Progenitor cell of endocrine pancreas (in vitro differentiated cells): ENCODE data around the gene HSF5. TPM values are rescaled to one million over a fixed set of nuclear protein-coding genes. Genes with fewer than 3 reads are reported as not detected.

Experiments used
- DNase-seq: peaks from one replicate; pipeline ENCODE4 v3.0.0; 2021; ENCODE audit warnings: low spot score; ENCODE audit not compliant: unreplicated experiment
- H3K27ac Mint-ChIP-seq: 2 replicates; pipeline ENCODE4 v1.8.0; 2021; ENCODE audit warnings: mild to moderate bottlenecking, moderate library complexity, mixed read lengths
- H3K27me3 Mint-ChIP-seq: 2 replicates; pipeline ENCODE4 v1.8.0; 2021; ENCODE audit warnings: mixed read lengths
- H3K36me3 Mint-ChIP-seq: 2 replicates; pipeline ENCODE4 v1.8.0; 2022; ENCODE audit warnings: mixed read lengths; ENCODE audit not compliant: insufficient read depth
- H3K4me1 Mint-ChIP-seq: 2 replicates; pipeline ENCODE4 v1.8.0; 2021; ENCODE audit warnings: low read depth, mixed read lengths
- H3K4me3 Mint-ChIP-seq: 2 replicates; pipeline ENCODE4 v1.8.0; 2021; ENCODE audit warnings: low read depth, mild to moderate bottlenecking, moderate library complexity, mixed read lengths
- H3K9me3 Mint-ChIP-seq: 2 replicates; pipeline ENCODE4 v1.8.0; 2021; ENCODE audit warnings: low read depth, mixed read lengths
- total RNA-seq: library from RNA; stranded (reverse); gene quantifications from 2 replicates; pipeline ENCODE4 v1.2.1, GENCODE V29; 2021
- TF ChIP-seq, protein P1 (sequence below): fragments of 200-600 bp; sonication (generic); IDR thresholded peaks from one replicate; pipeline ENCODE4 v1.5.0; 2021; ENCODE audit warnings: antibody characterized with exemption, mild to moderate bottlenecking; ENCODE audit not compliant: unreplicated experiment

Gene HSF5
- total RNA-seq, 1 donor from 2014 or later, result 0.12 TPM

DNA sequence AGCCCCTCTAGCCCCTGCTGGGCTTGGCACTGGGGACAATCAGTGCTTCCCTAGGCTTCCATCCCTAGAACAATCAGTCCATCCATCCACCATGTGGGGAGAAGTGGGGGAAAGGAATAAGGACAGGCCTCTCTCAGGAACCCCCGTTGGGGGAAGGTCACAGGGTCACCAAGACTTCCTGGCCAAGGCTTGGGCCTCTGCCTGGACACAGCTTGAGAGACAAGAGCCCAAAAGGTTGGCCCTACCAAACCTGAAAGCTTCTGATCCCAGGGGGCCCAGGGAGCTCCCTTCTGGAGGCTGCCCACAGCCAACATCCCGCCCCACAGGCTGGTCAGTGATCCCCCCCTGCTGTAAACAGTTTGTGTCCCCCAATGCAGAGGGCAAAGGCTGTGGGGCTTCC is 42.4 kb upstream of the HSF5 start:
- peaks cover 76% of the 10 kb centered on the region for H3K27me3 Mint-ChIP-seq

DNA sequence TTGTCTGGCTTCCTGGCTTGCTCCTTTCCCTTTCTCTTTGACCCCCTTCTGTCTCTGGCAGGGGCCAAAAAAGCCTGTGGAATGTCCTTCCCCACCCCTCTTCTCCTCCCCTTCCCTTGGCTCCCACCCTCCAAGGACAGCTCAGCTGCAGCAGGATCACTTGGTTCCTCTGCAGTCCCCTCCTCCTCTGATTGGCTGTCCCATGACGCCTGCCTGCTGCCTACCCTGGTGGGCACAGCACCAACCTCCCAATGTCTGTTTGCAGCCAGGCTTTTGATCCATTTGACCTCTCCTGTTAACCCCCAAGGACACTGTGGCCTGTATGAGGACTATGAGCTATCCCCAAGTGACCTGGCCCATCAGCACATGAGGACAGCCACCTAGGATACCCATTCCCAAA is 41.1 kb upstream of the HSF5 start:
- Mint-ChIP-seq H3K27me3 (peaks cover 65% of the 10 kb centered on the region), H3K4me1 (no peaks in the 10 kb centered on the region), H3K9me3 (no peaks in the 10 kb centered on the region), H3K4me3 (no peak overlapping the region), H3K36me3 (no peaks in the 10 kb centered on the region), H3K27ac (no peak overlapping the region)
- DNase-seq, result no peak
- TF ChIP-seq, protein P1, sequence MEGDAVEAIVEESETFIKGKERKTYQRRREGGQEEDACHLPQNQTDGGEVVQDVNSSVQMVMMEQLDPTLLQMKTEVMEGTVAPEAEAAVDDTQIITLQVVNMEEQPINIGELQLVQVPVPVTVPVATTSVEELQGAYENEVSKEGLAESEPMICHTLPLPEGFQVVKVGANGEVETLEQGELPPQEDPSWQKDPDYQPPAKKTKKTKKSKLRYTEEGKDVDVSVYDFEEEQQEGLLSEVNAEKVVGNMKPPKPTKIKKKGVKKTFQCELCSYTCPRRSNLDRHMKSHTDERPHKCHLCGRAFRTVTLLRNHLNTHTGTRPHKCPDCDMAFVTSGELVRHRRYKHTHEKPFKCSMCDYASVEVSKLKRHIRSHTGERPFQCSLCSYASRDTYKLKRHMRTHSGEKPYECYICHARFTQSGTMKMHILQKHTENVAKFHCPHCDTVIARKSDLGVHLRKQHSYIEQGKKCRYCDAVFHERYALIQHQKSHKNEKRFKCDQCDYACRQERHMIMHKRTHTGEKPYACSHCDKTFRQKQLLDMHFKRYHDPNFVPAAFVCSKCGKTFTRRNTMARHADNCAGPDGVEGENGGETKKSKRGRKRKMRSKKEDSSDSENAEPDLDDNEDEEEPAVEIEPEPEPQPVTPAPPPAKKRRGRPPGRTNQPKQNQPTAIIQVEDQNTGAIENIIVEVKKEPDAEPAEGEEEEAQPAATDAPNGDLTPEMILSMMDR, result no peak

More for the DNA sequence above, 42.4 kb upstream of the HSF5 start:
- Mint-ChIP-seq H3K36me3 (no peaks in the 10 kb centered on the region), H3K4me3 (peak overlapping the region; percentile 46), H3K4me1 (no peaks in the 10 kb centered on the region), H3K9me3 (no peaks in the 10 kb centered on the region), H3K27ac (no peak overlapping the region)
- no peak for DNase-seq
- TF ChIP-seq, protein P1, result no peak

DNA sequence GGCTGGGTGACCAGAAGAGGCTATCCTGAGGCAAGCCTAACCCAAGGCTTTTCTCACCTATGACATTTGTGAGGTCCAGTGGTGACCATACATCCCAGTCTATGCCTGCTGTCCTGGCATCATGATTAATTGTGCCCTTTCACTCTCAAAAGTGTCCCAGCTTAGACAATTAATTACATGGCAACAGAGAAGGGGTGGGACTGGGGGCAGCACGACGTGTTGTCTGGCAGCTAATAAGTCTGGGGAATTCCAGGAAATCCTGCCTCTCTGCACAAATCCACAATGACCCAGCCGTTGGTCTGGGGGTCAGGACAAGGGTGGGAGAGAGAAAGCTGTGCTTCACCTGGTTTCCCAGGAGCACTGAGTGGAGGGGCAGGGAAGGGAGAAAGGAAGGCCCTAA is 40.2 kb upstream of the HSF5 start:
- Mint-ChIP-seq H3K4me1 (no peaks in the 10 kb centered on the region), H3K27ac (no peak overlapping the region), H3K9me3 (no peaks in the 10 kb centered on the region), H3K36me3 (no peaks in the 10 kb centered on the region), H3K4me3 (no peak overlapping the region), H3K27me3 (peaks cover 63% of the 10 kb centered on the region)
- no peak for DNase-seq
- TF ChIP-seq, protein P1, result no peak

DNA sequence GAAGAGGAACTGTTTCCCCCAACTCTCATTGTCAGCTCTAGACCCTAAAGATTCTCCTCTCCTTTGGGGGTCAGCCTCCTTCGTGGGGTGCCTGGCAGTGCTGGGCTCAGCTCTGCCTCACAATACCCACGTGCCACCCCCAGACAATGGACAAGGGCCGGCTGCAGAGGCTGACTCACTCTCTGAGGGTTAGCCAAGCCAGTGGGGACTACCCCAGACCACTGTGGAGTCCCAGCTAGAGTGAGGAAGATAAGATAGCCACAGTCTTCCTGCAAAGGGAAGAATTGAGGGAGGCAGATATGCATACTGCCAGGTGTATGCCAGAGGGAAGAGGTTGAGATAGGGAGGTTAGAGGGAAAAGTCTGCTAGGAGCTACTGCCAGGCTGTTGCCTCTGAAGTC is 39.7 kb upstream of the HSF5 start:
- no peak for DNase-seq
- Mint-ChIP-seq H3K9me3 (no peaks in the 10 kb centered on the region), H3K36me3 (no peaks in the 10 kb centered on the region), H3K4me3 (no peak overlapping the region), H3K27ac (no peak overlapping the region), H3K4me1 (no peaks in the 10 kb centered on the region), H3K27me3 (peaks cover 59% of the 10 kb centered on the region)
- TF ChIP-seq, protein P1, result no peak

DNA sequence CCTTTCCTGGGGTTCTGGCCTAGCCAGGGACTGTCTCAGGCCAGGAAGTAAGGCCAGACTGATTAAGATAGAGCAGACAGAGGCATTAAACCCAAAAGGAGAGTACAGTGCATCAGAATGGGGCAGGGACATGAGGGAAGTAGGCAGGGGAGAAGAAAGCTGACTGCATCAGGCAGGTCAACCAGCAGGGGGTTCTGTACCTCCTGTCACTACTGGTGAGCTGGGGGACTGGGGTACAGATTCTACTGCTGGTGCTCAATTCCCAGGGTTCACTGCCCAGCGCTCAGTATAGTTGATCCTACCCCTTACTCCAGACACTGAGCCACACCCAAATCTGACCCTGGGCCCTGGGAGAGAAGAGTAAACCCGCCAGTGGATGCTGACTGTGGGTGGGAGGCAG is 39.1 kb upstream of the HSF5 start:
- peaks cover 57% of the 10 kb centered on the region for H3K27me3 Mint-ChIP-seq
- H3K9me3 Mint-ChIP-seq, result no peaks in the 10 kb centered on the region
- TF ChIP-seq, protein P1, result peak; percentile 34
- no peak overlapping the region for H3K4me3 Mint-ChIP-seq
- no peaks in the 10 kb centered on the region for H3K4me1 Mint-ChIP-seq
- no peak overlapping the region for H3K27ac Mint-ChIP-seq
- H3K36me3 Mint-ChIP-seq, result no peaks in the 10 kb centered on the region
- no peak for DNase-seq
